Measurements from ENCODE around the gene MARK1. TPM values are rescaled to one million over a fixed set of nuclear protein-coding genes. Genes with fewer than 3 reads are reported as not detected.
A peak's percentile ranks its signal among the peaks of the same experiment; 100 is the strongest.

MARK1 gene
- total and polyA plus RNA-seq, 2 of the 13 experiments (the other 11 are each of a cell fraction or from before 2014, with no cell fraction given) = not detected

DNA sequence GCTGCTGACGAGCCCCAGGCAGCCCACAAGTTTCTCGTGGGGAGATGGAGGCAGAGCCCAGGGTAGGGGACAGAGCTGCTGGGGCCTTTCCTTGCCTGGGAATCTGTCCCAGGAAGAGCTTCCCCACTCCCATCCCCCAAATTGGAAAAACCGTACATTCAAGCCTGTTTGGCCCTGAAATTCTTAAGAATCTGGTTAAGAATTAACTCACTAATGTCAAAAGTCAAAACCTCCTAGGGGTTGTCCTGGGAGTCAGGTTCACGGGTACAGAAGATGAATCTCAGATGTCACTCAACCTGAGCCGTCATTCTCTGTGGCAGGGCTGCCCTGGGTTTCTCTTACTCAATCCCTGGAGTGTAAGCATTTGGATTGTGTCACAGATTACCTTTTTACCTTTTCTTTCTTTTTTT, 170.7 kb downstream of the MARK1 start (continued):
- TF ChIP-seq KDM5B (CRISPR knock-in tag; IDR thresholded peaks at IDR 0.05; ENCODE audit: borderline replicate concordance) (0 out of 2 replicates have a peak, but pooled peaks have one; percentile 23), KAT2B (IDR thresholded peaks at IDR 0.05; ENCODE audit: borderline replicate concordance, low read depth, low read length) (no peak), SNAI1 (CRISPR knock-in tag; IDR thresholded peaks at IDR 0.05; ENCODE audit: borderline replicate concordance) (no peak), ADNP (CRISPR knock-in tag; IDR thresholded peaks at IDR 0.05) (no peak), HDAC1 (CRISPR knock-in tag; IDR thresholded peaks at IDR 0.05) (peak; percentile 44; the same call in 1 of the 2 replicates), NCOA2 (CRISPR knock-in tag; IDR thresholded peaks at IDR 0.05) (peak; percentile 78), NR2F6 (IDR thresholded peaks at IDR 0.05) (peak; percentile 80), NR2F6 (CRISPR knock-in tag; IDR thresholded peaks at IDR 0.05) (peak; percentile 74), HDAC2 (CRISPR knock-in tag; IDR thresholded peaks at IDR 0.05) (peak; percentile 69; the same call in 1 of the 2 replicates), ATAD3A (CRISPR knock-in tag; IDR thresholded peaks at IDR 0.05) (no peak), CREM (IDR thresholded peaks at IDR 0.05) (0 out of 2 replicates have a peak, but pooled peaks have one; percentile 48), CREM (CRISPR knock-in tag; IDR thresholded peaks at IDR 0.05) (no peak), HES4 (CRISPR knock-in tag; IDR thresholded peaks at IDR 0.05; ENCODE audit: borderline replicate concordance) (no peak), ZNF281 (CRISPR knock-in tag; IDR thresholded peaks at IDR 0.05; ENCODE audit: borderline replicate concordance) (peak; percentile 54; the same call in 1 of the 2 replicates), SOX6 (IDR thresholded peaks at IDR 0.05) (no peak), SOX6 (CRISPR knock-in tag; IDR thresholded peaks at IDR 0.05) (peak; percentile 74), ZNF713 (CRISPR knock-in tag; IDR thresholded peaks at IDR 0.05) (no peak), HINFP (CRISPR knock-in tag; IDR thresholded peaks at IDR 0.05; ENCODE audit: low read depth) (0 out of 2 replicates have a peak, but pooled peaks have one; percentile 25), ZHX2 (IDR thresholded peaks at IDR 0.05; ENCODE audit: low read depth) (no peak), ZHX2 (CRISPR knock-in tag; IDR thresholded peaks at IDR 0.05; ENCODE audit: borderline replicate concordance) (no peak)
- TF ChIP-seq, protein P1, sequence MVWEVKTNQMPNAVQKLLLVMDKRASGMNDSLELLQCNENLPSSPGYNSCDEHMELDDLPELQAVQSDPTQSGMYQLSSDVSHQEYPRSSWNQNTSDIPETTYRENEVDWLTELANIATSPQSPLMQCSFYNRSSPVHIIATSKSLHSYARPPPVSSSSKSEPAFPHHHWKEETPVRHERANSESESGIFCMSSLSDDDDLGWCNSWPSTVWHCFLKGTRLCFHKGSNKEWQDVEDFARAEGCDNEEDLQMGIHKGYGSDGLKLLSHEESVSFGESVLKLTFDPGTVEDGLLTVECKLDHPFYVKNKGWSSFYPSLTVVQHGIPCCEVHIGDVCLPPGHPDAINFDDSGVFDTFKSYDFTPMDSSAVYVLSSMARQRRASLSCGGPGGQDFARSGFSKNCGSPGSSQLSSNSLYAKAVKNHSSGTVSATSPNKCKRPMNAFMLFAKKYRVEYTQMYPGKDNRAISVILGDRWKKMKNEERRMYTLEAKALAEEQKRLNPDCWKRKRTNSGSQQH (CRISPR knock-in tag; IDR thresholded peaks at IDR 0.05; ENCODE audit: low read depth) = no peak
